HUDEP-2 (cell line): ENCODE measurements around the gene ZFP92.

Source experiments
- DNase-seq, 76 experiments: peaks; one replicate each; lab custom pipeline; 2025; ENCODE audit not compliant: unreplicated experiment in 76 of 76; lab: John Stamatoyannopoulos, UW

Gene ZFP92, protein sequence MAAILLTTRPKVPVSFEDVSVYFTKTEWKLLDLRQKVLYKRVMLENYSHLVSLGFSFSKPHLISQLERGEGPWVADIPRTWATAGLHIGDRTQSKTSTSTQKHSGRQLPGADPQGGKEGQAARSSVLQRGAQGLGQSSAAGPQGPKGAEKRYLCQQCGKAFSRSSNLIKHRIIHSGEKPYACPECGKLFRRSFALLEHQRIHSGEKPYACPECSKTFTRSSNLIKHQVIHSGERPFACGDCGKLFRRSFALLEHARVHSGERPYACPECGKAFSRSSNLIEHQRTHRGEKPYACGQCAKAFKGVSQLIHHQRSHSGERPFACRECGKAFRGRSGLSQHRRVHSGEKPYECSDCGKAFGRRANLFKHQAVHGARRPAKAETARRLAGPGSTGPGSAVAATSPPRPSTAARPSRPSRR

DNA sequence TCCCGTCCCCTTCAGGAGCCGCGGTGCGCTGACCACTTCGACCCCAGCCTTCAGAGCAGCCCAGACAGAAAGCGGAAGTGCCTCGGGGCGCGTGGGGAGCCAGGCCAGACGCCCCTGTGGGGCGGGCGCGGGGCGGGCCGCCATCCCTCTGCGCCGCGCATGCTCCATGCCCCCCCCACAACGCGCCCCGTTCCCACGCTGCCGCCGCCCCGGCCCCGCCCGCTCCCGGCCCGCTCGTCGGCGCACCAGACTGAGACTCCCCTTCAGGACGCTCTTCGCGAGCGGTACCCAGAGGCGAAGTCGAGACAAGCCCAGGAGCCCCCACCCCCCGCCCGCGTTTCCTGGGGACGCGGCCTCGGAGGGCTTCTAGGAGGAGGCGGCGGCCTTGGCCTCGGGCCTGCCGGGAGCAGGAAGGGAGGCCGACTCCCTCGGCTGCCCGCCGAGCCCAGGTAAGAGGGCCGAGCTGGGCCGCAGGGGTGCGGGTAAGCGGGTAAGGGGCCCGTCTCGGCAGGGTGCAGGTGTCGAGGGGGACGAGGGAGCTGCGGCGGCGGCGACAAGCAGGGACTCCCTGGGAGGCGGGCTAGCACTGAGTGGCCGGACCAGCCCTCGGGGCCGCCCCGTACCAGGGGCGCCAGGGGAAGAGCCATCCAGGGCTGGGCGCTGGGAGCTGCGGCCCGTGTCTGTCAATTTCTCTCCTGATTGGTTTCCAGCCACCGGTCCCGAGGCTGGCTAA lies at the start of gene ZFP92:
TSS of gene ZFP92 (plus strand) at position 218 of the 733 bp plus-strand sequence. CDS start 6,851 bp downstream, outside the sequence.
- DNase-seq: no peak

DNA sequence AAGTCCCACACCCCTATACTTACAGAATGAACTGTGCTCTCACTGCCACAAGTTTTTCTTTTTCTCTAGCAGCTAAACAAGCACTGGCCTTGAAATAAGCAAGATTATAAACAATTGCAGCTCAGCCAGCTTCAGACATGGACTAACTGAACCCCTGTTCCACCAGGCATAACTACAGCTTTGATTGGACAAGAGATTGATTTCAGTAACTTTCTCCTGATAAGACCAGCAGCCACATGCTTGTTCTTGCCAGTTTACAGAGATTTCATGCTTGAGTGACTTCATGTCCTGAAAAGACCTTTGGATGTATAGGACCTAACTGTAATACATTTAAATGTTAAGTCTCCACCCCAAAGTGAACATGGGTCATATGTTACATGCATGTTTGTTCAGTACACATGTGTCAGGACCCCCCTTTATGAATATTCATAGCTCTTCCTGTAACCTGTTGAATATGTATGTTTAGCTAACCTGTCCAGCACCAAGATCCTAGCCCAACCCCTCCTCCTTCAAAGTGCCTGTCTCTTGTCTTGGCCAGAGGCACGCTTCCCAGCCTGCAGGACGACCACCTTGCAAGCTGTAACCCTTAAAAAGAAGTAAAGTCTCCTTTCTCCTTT lies 49.4 kb upstream of the ZFP92 start:
- no peak for DNase-seq

DNA sequence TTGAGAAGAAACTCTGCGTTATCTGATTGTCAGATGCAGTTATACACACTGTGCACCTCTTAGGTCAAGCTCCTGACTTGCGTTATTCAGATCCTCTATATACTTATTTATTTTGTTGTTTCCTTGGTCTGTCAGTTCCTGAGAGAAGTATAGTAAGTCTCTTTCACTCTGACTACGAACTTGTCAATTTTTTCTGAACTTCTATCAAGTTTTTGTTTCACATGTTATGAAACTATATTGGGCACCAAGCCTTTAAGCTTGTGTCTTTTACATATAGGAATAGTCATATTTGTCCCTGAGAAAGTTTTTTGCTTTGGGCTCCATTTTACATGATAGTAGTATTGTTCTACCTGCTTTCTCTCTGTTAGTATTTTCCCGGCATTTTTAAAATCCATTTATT lies 45.6 kb upstream of the ZFP92 start:
- no peak for DNase-seq

DNA sequence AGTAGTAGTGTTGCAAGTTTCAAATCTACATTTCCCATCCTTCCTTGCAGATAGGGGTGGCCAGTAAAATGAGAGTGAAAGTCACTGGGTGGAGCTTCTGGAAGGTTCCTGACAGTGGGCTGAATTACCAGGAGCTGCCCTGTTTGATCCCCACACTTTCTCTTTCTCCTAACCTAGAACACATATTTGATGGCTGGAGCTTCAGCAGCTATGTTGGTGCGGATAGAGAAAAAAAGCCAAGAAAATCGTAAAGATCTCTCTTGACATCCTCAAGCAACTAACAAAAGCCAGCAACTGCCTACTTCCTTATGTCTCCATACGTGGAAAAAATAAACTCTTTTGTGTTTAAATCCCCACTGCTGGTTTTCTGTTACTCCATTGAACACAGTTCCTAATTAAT lies 45.2 kb upstream of the ZFP92 start:
- DNase-seq: no peak

DNA sequence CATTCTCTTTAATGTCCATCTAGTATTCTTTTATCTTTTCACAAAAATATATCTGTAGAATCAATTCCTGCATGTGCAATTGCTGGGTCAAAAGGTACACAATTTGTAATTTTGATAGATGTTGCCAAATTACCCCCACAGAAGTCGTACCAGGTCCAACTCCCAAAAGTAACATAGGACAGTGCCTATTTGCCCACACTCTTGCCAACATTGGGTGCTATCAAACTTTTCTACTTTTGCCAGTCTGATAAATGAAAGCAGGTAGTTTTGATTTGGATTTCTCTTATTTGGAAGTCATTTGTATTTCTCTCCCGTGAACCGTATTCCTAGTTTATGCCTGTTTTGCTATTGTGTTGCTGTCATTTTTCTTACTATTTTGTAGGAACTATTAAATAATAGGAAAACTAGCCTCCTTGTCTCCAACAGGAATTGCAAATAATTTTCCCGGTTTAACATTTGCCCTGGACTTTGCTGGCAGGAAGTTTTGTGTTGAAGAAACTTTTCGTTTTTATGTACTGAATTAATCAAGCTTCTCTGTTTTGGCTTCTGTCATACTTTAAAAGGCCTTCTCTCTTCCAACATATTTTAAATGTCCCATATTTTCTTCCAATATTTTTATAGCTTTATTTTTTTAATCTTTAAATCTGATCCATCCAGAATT lies 44.3 kb upstream of the ZFP92 start:
- DNase-seq: no peak

DNA sequence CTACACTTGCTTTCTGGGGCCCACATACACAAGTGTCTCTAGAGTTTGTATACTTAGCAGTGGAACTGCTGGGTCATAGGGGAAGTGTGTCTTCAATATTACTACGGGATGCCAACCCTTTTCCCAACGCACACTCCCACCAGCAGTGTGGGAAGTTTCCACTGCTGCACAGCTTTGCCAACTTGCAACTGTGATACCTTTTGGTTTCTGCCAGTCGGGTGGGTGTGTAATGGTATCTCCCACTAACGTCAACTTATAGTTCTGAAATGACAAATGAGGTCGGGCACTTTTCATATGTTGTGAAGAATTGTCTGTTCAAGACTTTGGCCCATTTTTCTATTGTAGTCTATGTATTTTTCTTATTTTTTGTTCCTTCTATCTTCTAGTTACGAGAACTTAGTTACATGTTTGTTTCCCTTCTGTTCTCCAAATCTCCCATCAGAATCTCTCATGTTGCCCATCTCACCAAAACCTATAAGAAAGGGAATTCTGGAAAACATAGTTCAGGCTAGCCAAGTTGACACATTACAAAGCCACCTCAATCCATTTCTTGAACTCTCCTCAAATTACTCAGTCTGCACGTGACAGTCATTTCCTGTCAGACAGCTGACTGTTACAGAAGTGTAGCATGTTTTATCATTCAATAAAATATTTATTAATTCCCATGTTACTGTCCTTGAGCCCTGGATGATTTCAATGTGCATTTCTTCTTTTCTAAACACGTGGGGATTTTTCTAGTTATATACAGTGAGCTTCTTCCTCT lies 40.8 kb upstream of the ZFP92 start:
- no peak for DNase-seq

DNA sequence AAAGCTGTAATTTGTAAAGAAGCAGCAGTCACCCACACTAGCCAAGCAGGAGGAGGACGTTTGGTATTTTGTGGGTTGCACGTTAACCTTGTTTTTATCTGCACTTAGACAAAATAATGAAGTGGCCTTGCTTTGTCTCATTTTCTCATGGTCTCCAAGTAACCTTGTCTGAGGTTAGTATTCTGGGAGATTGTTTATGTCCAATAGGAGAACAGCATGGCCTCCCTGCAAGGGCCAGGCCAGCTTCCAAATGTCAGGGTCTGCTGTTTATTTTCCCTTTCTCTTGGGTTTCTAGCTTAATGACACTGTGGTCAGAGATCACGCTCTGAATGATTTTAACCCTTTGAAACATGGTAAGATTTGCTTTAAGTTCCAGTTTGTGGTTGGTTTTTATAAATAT lies 40.0 kb upstream of the ZFP92 start:
- DNase-seq: no peak

DNA sequence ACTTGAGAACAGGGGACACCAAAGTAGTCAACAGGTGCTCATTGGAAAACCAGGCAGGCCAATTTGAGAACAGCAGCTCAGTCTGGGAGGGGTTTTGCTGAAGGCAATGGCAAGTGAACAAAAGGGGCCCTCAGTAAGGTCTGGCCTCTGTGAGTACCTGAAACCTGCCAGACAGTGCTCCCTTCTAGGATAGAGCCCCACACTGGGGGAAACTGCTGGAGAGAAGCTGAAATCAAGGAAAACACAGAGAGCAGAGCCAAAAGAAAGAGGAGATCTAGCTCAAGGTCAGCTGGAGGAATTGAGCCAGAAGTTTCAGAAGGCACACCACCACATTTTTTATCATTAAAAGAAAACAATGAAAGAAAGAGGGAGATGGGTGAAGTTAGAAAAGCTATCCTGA lies 38.3 kb upstream of the ZFP92 start:
- no peak for DNase-seq

DNA sequence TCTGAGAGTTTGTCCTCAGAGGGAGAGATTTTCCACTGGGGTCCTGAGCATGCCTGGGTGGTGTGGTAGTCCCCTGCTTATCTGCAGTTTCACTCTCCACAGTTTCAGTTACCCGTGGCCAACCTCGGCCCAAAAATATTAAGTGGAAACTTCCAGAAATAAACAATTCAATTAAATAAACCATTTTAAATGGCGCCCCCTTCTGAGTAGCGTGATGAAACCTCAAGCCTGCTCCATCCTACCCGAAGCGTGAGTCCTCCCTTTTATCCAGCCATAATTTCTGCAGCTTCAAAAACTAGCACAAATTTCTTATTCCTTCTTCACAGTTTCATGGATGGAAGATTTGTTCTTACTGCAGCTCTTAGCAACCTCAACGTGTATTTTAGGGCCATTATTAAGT lies 36.8 kb upstream of the ZFP92 start:
- DNase-seq: no peak

DNA sequence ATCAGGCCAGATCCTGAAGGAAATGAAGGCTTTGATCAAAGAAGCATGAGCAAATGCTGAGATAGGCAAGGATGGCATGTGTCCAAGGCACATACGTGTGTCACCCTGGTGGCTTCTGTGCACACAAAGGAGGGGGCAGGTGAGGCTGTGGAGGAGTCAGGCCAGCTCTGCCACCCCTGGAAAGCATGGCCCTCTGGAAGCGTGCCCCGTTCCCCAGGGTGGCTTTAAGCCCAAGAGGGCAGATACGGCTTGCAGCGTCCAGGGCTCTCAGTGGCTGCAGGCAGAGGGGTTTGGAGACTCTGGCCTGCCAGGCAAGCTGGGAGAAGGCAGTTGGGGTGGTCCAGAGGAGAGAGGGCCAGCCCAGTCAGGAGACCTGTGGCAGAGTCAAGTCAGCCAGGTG lies 35.7 kb upstream of the ZFP92 start:
- no peak for DNase-seq

DNA sequence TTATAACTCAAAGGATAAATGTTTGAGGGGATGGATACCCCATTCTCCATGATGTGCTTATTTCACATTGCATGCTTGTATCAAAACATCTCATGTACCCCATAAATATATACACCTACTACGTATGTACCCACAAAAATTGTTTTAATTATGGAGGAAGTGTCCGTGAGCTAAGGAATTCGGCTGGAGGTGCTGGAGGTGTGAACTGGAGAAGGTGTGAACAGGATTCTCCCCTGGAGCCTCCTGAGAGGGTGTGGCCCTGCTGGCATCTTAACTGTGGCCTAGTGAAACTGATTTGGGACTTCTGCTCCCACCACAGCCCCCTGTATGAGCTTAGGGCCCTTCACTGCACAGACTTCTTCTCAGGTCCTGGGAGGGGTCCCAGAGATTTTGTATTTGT lies 33.5 kb upstream of the ZFP92 start:
- DNase-seq: no peak

DNA sequence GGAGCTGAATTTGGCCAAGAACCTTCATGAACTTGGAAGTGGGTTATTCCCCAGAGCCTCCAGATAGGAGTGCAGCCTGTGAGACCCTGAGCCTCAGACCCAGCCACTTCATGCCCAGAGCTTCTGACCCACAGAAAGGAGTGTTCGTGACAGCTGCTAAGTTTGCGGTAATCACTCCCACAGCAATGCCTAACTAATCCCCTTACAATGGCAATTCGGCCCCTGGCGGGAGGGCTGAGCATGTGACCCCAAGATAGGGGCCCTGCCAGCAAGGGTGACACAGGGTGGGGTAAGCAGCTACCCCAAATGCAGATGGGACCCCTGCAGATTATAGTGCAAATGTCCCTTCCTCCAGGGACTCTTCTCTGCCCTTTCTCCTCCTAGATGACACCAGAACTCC lies 32.7 kb upstream of the ZFP92 start:
- no peak for DNase-seq

DNA sequence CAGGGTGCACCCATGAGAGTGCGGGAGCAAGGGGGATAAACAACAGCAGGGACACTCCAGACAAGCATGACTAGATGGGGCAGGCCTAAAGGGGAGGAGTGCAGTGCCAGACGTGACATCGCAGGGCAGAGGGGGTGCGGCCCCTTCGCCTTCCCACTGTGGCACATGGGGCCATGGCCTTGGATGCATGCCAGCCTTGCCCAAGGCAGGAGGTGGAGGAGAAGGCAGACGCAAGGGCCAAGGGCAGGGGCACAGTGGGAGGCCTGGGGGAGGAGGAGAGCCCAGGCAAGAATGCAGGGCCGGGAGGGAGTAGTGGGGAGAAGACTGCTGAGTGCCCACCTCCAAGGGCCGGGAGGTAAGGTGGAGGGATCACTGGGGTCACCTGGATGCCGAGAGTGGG lies 31.8 kb upstream of the ZFP92 start:
- DNase-seq: peak in 1 of 76 experiments; percentile 1

DNA sequence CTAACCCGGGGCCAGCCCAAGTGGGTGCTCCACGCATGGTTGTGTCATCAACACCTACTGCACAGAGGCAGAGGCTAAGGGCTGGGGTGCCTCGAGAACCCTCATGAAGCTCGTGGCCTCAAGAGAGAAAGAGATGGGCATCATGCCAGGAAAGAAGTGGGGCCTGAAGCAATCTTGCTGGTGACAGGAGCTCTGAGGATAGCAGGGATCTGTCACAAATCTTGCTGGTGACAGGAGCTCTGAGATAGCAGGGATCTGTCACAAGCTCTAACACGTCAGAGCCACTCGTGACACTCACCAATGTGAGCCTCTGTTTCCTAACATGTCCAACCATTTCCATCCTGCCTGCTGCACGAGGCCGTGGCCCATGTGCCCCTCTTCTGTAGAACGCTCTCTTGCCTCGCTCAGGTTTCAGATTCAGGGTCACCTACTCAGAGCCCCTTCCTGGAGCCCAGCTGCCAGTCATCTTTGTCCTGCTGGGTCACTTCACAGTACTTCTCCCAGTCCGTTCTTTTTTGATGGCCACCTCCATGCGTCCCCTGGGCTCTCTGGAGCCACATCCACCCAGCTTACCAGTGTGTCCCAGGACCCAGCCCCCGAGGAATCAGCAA lies 31.2 kb upstream of the ZFP92 start:
- DNase-seq: peak in 6 of 76 experiments; percentile 0 to 15 (median 2)

DNA sequence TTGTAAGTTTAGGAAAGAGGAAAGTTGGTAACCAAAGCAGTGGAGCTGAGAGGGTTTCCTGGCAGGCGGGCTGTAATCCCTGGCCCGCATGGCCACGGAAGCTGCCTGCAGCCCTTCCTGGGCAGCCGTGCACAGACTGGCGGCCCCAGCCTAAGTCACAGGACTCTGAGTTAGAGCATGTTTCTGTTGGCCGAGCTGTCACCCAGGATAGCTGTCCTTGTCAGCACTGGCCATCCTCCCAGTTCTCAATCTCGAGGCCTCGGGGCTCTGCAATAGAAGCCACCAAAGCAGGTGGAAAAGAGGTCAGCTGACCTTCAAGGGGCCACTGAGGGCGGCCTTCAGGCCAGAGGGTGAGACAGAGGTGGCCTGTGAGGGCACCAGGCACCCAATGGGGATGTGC lies 30.6 kb upstream of the ZFP92 start:
- DNase-seq: no peak

DNA sequence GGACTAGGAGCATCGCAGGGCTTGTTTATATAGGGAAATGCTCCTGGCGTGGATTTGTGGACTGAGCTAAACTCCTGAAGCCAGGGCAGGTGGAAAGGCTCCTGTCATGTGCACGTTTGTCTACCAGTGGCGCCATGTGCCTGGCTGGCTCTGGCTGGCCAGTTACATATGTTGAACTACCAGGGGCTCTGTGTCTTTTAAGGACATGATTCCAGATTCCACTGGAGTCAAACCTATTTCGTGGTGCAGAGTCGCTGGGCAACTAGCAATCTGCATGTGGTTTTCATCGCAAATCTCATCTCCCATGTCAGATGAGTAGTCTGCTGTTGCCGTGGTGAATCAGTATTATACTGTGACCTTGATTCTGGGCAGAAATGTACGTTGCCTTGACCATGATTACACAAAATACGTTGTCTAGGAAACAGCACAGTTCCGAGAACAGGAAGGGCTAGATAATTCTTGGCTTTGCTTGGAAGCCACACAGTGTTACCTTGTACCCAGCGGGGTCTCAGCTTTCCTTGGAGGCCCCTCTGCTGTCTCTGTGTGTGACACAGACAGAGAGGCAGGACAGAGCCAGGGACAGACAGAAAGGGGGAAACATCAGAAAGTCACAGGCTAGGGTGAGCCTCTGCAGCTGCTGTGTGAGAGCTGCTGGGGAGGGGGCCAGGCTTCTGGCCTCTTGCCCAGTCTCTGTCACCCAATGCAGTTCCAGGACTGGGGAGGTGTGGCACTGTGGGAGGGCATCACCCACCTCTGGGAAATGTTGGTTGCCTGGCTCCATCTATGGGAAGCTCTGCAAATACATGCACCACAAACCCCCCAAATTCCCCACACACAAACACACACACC lies 29.4 kb upstream of the ZFP92 start:
- peak in 21 of 76 experiments; percentile 0 to 36 (median 6) for DNase-seq

DNA sequence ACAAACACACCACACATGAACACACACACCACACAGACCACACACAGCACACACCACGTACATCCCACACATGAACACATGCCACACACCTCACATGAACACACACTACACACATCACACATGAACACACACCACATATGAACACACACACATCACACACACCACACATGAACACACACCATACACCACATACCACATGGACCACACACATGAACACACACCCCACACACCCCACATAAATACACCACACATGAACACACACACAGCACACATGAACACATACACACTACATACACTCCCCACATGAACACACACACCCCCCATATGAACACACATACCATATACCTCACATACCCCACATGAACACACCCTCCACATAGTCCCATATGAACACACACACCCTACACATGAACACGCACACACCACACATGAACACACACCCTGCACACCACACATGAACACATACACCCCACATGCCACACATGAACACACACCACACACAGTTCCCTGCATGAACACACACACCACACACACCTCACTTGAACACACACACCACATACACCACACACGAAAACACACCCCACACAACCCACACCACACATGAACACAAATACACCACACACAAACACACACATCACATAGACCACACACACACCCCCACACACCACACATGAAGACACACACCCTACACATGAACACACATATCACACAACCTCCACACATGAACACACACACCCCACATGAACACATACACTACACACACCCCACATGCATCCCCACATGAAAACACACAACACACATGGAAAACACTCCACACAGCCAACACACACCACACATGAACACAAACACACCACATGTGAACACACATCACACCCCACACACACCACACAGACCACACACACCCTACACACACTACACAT lies 28.4 kb upstream of the ZFP92 start:
- no peak for DNase-seq

DNA sequence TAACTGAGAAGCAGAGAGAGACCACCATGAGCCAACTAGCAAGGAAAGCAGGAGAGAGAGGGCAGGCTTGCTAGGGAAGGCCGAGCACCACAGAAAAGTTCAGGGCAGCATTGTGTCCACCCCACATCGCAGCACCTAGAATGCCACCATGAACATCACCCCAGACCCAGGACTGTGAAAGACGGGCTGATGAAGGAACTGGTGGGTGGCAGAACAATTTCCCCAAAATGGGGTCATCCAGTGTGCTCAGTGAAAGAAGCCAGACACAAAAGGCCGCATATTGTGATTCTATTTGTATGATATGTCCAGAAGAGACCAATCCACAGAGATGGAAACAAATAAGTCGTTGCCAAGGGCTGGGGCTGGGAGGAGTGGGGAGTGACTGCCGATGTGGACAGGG lies 26.9 kb upstream of the ZFP92 start:
- no peak for DNase-seq
